ENCODE data around the gene C1orf210.

Gene C1orf210

DNA sequence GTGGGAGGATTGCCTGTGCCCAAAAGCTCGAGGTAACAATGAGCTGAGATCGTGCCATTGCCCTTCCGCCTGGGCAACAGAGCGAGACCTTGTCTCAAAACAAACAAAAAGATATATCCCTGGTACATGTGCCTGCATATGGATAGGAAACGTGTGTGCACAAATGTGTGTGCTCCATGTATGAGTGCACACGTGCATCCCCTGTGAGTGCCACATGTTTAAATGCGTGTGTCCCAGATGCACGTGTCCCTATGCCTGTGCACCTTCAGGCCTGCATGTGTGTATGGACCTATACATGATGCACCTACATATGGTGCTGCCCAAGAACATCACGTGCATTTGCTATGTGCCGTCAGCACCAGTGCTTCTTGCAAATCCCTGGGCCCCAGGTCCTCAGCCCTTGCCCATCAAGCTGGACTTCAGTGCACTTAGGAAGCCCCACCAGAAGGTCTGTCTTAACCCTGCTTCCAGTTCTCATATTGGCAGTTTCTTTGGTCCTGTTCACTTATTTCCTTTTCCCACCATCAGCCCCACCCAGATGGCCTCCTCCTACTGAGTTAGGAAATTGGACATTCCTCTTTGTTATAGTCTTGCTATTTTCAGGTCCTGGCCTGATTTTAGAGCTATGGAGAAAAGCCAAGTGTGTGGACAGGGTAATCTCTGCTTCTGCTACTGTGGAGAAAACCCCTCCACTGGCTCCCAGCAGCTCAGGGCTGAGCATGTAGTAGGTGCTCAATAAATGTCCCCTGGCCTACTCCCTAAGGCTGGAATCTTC is 30.8 kb upstream of the C1orf210 start:
- TF ChIP-seq, protein P1, sequence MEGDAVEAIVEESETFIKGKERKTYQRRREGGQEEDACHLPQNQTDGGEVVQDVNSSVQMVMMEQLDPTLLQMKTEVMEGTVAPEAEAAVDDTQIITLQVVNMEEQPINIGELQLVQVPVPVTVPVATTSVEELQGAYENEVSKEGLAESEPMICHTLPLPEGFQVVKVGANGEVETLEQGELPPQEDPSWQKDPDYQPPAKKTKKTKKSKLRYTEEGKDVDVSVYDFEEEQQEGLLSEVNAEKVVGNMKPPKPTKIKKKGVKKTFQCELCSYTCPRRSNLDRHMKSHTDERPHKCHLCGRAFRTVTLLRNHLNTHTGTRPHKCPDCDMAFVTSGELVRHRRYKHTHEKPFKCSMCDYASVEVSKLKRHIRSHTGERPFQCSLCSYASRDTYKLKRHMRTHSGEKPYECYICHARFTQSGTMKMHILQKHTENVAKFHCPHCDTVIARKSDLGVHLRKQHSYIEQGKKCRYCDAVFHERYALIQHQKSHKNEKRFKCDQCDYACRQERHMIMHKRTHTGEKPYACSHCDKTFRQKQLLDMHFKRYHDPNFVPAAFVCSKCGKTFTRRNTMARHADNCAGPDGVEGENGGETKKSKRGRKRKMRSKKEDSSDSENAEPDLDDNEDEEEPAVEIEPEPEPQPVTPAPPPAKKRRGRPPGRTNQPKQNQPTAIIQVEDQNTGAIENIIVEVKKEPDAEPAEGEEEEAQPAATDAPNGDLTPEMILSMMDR (IDR thresholded peaks at IDR 0.05), result no peak

DNA sequence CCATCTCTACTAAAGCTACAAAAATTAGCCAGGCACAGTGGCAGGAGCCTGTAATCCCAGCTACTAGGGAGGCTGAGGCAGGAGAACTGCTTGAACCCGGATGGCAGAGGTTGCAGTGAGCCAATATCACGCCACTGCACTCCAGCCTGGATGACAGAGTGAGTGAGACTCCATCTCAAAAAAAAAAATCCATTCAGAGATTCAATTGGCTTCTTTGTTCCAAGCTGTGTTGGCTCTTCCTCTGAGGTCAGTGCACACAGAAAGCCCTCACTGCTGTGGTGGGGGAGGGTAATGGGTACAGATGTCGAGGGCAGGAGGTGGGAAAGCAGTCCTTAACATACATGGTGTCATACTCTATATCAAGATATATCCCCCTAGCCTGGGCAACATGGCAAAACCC is 30.1 kb upstream of the C1orf210 start:
- TF ChIP-seq, protein P1 (IDR thresholded peaks at IDR 0.05), result no peak

DNA sequence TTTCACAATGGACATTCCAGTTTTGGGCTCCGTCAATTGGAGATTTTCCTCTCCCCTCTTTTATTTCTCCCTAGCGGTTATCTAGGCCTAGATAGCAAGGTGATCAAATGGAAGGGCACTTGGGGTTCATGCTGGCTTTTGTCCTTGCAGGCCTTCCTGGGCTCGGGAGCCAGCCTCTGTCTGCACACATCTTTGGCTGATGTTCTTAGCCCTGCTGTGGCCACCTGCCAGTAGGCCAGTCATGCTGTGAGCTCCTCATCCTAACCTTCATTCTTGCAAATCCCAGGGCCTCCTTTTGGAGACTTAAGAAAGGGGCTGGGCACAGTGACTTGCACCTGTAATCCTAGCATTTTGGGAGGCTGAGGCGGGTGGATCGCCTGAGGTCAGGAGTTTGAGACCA is 28.9 kb upstream of the C1orf210 start:
- TF ChIP-seq, protein P1 (IDR thresholded peaks at IDR 0.05), result no peak

- TF ChIP-seq, protein P1 (IDR thresholded peaks at IDR 0.05), result no peak
Observed at GRCh38 chr1:43313771-43314170, 28.4 kb upstream of the C1orf210 start.

- TF ChIP-seq, protein P1 (IDR thresholded peaks at IDR 0.05), result no peak
Observed at GRCh38 chr1:43312663-43313515, 27.5 kb upstream of the C1orf210 start.

GRCh38 chr1:43312212-43312623 is 26.8 kb upstream of the C1orf210 start:
- TF ChIP-seq, protein P1 (IDR thresholded peaks at IDR 0.05), result no peak

DNA sequence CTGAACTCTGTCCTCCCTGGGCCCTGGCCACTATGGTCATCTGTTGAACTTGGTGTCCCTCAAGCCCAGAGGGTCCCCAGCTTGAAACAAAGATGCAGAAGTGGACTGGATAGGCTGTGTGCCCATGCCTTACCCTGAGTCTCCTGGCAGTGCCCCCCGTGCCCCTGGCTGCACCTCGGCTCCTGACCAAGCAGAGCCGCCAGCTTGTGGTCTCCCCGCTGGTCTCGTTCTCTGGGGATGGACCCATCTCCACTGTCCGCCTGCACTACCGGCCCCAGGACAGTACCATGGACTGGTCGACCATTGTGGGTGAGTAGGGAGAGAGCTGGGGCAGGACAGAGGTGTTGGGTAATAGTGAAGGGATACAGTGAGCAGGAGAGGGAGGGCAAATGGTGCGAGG is 26.1 kb upstream of the C1orf210 start:
- TF ChIP-seq, protein P1 (IDR thresholded peaks at IDR 0.05), result no peak
